ENCODE data around the gene LTA. TPM values are rescaled to one million over a fixed set of nuclear protein-coding genes. Genes with fewer than 3 reads are reported as not detected.
A peak's percentile ranks its signal among the peaks of the same experiment; 100 is the strongest.

The LTA gene
- total RNA-seq, 1 donor from 2014 or later: not detected

- Histone ChIP-seq H3K9me3 (replicated peaks) (no peaks in the 10 kb centered on the region), H3K4me1 (peaks cover 48% of the 10 kb centered on the region), H3K27me3 (ENCODE audit: low read depth) (no peaks in the 10 kb centered on the region), H3K27ac (replicated peaks) (peak overlapping the region; percentile 81), H3K4me3 (peak overlapping the region; percentile 21), H3K36me3 (peaks cover 29% of the 10 kb centered on the region)
- intact Hi-C loops (cut with micrococcal nuclease): no loop called here
- no peak for DNase-seq
- TF ChIP-seq, protein P1, sequence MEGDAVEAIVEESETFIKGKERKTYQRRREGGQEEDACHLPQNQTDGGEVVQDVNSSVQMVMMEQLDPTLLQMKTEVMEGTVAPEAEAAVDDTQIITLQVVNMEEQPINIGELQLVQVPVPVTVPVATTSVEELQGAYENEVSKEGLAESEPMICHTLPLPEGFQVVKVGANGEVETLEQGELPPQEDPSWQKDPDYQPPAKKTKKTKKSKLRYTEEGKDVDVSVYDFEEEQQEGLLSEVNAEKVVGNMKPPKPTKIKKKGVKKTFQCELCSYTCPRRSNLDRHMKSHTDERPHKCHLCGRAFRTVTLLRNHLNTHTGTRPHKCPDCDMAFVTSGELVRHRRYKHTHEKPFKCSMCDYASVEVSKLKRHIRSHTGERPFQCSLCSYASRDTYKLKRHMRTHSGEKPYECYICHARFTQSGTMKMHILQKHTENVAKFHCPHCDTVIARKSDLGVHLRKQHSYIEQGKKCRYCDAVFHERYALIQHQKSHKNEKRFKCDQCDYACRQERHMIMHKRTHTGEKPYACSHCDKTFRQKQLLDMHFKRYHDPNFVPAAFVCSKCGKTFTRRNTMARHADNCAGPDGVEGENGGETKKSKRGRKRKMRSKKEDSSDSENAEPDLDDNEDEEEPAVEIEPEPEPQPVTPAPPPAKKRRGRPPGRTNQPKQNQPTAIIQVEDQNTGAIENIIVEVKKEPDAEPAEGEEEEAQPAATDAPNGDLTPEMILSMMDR (IDR thresholded peaks at IDR 0.05; ENCODE audit: borderline replicate concordance): no peak
Measured at GRCh38 chr6:31559606-31559957, 12.5 kb upstream of the LTA start.

DNA sequence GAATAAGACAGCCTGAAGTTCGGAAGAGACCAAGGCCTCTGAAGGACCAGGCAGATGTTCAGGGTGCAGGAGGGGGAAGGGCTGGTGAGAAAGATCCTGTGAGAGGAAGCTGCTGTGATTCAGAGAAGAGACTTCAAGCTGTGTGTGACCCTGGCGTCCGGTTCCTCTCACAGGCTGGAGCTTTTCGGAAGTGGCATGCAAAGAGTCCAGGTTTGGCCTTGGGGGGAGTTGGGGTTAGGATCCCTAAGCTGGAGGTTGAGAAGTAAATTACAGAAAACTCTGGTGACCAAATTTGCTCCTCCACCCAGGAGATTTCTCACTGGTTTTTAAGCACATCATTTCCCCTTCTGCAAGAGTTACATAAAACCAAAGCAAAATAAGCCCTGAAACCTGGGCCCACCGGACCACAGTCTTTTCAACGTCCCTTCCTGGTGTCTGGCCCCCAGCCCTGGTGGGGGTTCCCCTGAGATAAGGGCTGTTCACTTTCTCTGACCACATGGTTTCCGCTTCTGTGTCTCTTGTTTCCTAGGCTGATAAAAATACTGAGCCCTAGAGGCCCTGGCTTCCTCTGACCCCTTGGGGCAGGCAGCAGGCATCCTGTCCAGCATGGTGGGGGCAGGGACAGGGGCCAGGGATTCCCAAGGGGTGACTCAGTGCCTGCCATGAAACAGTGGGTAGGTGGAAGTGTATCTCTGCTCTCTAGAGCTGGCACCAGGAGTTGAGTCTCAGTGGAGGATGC lies 12.0 kb upstream of the LTA start:
- Histone ChIP-seq H3K4me1 (peaks cover 48% of the 10 kb centered on the region), H3K27me3 (ENCODE audit: low read depth) (no peaks in the 10 kb centered on the region), H3K36me3 (peaks cover 24% of the 10 kb centered on the region), H3K4me3 (peak overlapping the region; percentile 21), H3K27ac (replicated peaks) (peak overlapping the region; percentile 81), H3K9me3 (replicated peaks) (no peaks in the 10 kb centered on the region)
- peak; percentile 63 for DNase-seq
- intact Hi-C loops (cut with micrococcal nuclease): no loop called here
- TF ChIP-seq, protein P1 (IDR thresholded peaks at IDR 0.05; ENCODE audit: borderline replicate concordance): no peak

DNA sequence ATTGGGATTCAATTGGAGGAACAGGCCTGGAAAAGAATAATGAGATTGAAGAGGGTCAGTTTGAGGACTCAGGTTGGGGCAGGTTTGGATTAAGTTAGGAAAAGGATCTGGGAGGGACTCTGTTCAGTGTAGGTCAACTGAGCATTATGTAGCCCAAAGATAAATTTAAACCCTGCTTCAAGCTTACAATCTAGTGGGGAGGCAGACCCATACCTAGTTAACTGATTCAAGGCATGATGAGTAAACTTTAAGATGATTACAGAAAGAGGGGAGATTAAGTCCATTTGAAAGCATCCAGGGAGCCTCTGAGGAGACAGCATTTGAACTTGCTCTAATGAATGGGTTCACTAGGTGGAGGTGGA lies 11.4 kb upstream of the LTA start:
- DNase-seq: no peak
- Histone ChIP-seq H3K27ac (replicated peaks) (peak overlapping the region; percentile 81), H3K36me3 (peaks cover 24% of the 10 kb centered on the region), H3K9me3 (replicated peaks) (no peaks in the 10 kb centered on the region), H3K27me3 (ENCODE audit: low read depth) (no peaks in the 10 kb centered on the region), H3K4me3 (no peak overlapping the region), H3K4me1 (peaks cover 48% of the 10 kb centered on the region)
- intact Hi-C loops (cut with micrococcal nuclease): no loop called here
- TF ChIP-seq, protein P1 (IDR thresholded peaks at IDR 0.05; ENCODE audit: borderline replicate concordance): no peak

- Histone ChIP-seq H3K4me1 (no peaks in the 10 kb centered on the region), H3K36me3 (no peaks in the 10 kb centered on the region), H3K27ac (replicated peaks) (no peak overlapping the region), H3K4me3 (no peak overlapping the region), H3K27me3 (ENCODE audit: low read depth) (no peaks in the 10 kb centered on the region), H3K9me3 (replicated peaks) (no peaks in the 10 kb centered on the region)
- DNase-seq: no peak
- intact Hi-C loops (cut with micrococcal nuclease): no loop called here
- TF ChIP-seq, protein P1 (IDR thresholded peaks at IDR 0.05; ENCODE audit: borderline replicate concordance): no peak
Measured at GRCh38 chr6:31567531-31568370, 4.3 kb upstream of the LTA start.

DNA sequence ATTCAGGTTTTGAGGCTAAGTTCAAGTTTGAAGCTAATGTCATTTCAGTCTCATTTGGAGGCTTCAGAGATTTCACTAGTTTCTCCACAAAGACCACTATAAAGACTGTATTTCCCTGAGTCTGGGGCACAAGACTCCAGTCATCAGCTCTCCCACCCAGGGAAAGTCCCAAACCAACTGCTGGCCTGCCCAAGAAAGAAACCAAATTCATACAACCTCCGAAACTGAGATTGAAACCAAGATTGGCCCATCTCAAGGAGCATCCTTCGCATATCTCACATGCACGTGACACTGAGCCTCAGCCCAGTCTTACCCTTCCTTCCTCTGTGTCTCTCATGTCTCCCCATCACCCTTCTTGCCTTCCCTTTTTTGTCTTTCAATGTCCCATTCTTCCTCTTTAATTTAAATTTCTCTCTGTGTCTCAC lies 3.5 kb upstream of the LTA start:
- no peak overlapping the region for H3K4me3 ChIP-seq
- no peak overlapping the region for H3K27ac ChIP-seq (replicated peaks)

More for the DNA sequence above, 3.5 kb upstream of the LTA start:
- H3K36me3 ChIP-seq: no peaks in the 10 kb centered on the region
- no peaks in the 10 kb centered on the region for H3K27me3 ChIP-seq (ENCODE audit: low read depth)
- intact Hi-C loops (cut with micrococcal nuclease): no loop called here
- no peaks in the 10 kb centered on the region for H3K9me3 ChIP-seq (replicated peaks)
- TF ChIP-seq, protein P1 (IDR thresholded peaks at IDR 0.05; ENCODE audit: borderline replicate concordance): no peak
- no peaks in the 10 kb centered on the region for H3K4me1 ChIP-seq
- no peak for DNase-seq

Data from left ventricle myocardium inferior (tissue), 1 donor.